WTC11 (cell line): ENCODE measurements around the gene C5orf63. TPM values are rescaled to one million over a fixed set of nuclear protein-coding genes. Genes with fewer than 3 reads are reported as not detected.
A peak's percentile ranks its signal among the peaks of the same experiment; 100 is the strongest.

Source experiments
- ATAC-seq: fragments of 200-7000 bp; cut with Tn5 transposase; 2 replicates; pipeline ENCODE4 v1.10.0; 2021; ENCODE audit warnings: mild to moderate bottlenecking, moderate library complexity
- CTCF ChIA-PET: fragments of 300-600 bp; sonication (Branson Sonifier 250); formaldehyde crosslinking; loops from one replicate; lab custom pipeline; 2021; ENCODE audit warnings: antibody characterized with exemption; lab: Charles Lee
- POLR2A ChIA-PET: fragments of 350-600 bp; sonication (Branson Sonifier 250); formaldehyde crosslinking; loops from one replicate; lab custom pipeline; 2021; ENCODE audit warnings: antibody characterized with exemption; lab: Charles Lee
- DNase-seq: peaks from one replicate; pipeline ENCODE4 v3.0.0; 2021; ENCODE audit warnings: low spot score
- H3K27ac Mint-ChIP-seq: 2 replicates; pipeline ENCODE4 v1.8.0; 2021; ENCODE audit warnings: mixed read lengths
- H3K27me3 Mint-ChIP-seq: 2 replicates; pipeline ENCODE4 v1.8.0; 2021; ENCODE audit warnings: low read depth, mild to moderate bottlenecking, moderate library complexity, mixed read lengths
- H3K36me3 Mint-ChIP-seq: 2 replicates; pipeline ENCODE4 v1.8.0; 2021; ENCODE audit warnings: mixed read lengths
- H3K4me1 Mint-ChIP-seq: 2 replicates; pipeline ENCODE4 v1.8.0; 2022; ENCODE audit warnings: mixed read lengths
- H3K4me3 Mint-ChIP-seq: 2 replicates; pipeline ENCODE4 v1.8.0; 2021; ENCODE audit warnings: mild to moderate bottlenecking, moderate library complexity, mixed read lengths
- H3K9me3 Mint-ChIP-seq: 2 replicates; pipeline ENCODE4 v1.8.0; 2021; ENCODE audit warnings: mixed read lengths
- AR ChIP-seq: fragments of 250-450 bp; sonication (Bioruptor Pico); IDR thresholded peaks from 2 replicates; pipeline ENCODE4 v1.9.0; 2021; ENCODE audit warnings: mild to moderate bottlenecking
- ATF3 ChIP-seq: sonication (generic); formaldehyde crosslinking; conservative IDR thresholded peaks from 2 replicates; pipeline ENCODE4 v1.8.1; 2022; ENCODE audit warnings: mild to moderate bottlenecking, missing genetic modification reagents
- E2F5 ChIP-seq: sonication (generic); formaldehyde crosslinking; IDR thresholded peaks from 2 replicates; pipeline ENCODE4 v1.8.1; 2022; ENCODE audit warnings: mild to moderate bottlenecking, moderate library complexity, missing genetic modification reagents
- ELF4 ChIP-seq: sonication (generic); formaldehyde crosslinking; IDR thresholded peaks from 2 replicates; pipeline ENCODE4 v1.8.1; 2022; ENCODE audit warnings: low read depth, mild to moderate bottlenecking, moderate library complexity, missing genetic modification reagents
- FOXJ3 ChIP-seq: sonication (generic); formaldehyde crosslinking; IDR thresholded peaks from 2 replicates; pipeline ENCODE4 v1.9.0; 2021; ENCODE audit warnings: missing genetic modification reagents, mild to moderate bottlenecking, borderline replicate concordance
- FOXK1 ChIP-seq: sonication (generic); formaldehyde crosslinking; IDR thresholded peaks from 2 replicates; pipeline ENCODE4 v1.8.0; 2022; ENCODE audit warnings: mild to moderate bottlenecking, moderate library complexity, missing genetic modification reagents
- IRF1 ChIP-seq: sonication (generic); formaldehyde crosslinking; IDR thresholded peaks from 2 replicates; pipeline ENCODE4 v1.8.0; 2023; ENCODE audit warnings: missing genetic modification reagents
- NFE2L1 ChIP-seq: sonication (generic); formaldehyde crosslinking; IDR thresholded peaks from 2 replicates; pipeline ENCODE4 v1.8.1; 2023; ENCODE audit warnings: missing genetic modification reagents
- NR1H2 ChIP-seq: sonication (generic); formaldehyde crosslinking; IDR thresholded peaks from 2 replicates; pipeline ENCODE4 v1.9.0; 2021; ENCODE audit warnings: mild to moderate bottlenecking, moderate library complexity, missing genetic modification reagents
- OVOL2 ChIP-seq: fragments of 250-450 bp; sonication (Bioruptor Pico); IDR thresholded peaks from 2 replicates; pipeline ENCODE4 v1.9.0; 2021; ENCODE audit warnings: mild to moderate bottlenecking, borderline replicate concordance
- SMAD4 ChIP-seq: sonication (generic); formaldehyde crosslinking; IDR thresholded peaks from 2 replicates; pipeline ENCODE4 v1.8.0; 2022; ENCODE audit warnings: mild to moderate bottlenecking, missing genetic modification reagents
- ZBTB21 ChIP-seq: sonication (generic); formaldehyde crosslinking; IDR thresholded peaks from 2 replicates; pipeline ENCODE4 v1.8.1; 2023; ENCODE audit warnings: mild to moderate bottlenecking, missing genetic modification reagents, borderline replicate concordance
- ZNF232 ChIP-seq: sonication (generic); formaldehyde crosslinking; IDR thresholded peaks from 2 replicates; pipeline ENCODE4 v1.8.0; 2022; ENCODE audit warnings: mild to moderate bottlenecking, missing genetic modification reagents
- ZNF263 ChIP-seq: sonication (generic); formaldehyde crosslinking; IDR thresholded peaks from 2 replicates; pipeline ENCODE4 v1.8.1; 2022; ENCODE audit warnings: low read depth, mild to moderate bottlenecking, moderate library complexity, missing genetic modification reagents
- ZNF423 ChIP-seq: fragments of 250-450 bp; sonication (Bioruptor Pico); IDR thresholded peaks from 2 replicates; pipeline ENCODE4 v2.1.2; 2022; ENCODE audit warnings: mild to moderate bottlenecking, moderate library complexity
- total RNA-seq: library from RNA; stranded (reverse); gene quantifications from 3 replicates; pipeline ENCODE4 v1.2.3, GENCODE V29; 2021
- TF ChIP-seq, protein P1 (sequence below): fragments of 250-450 bp; sonication (Bioruptor Pico); IDR thresholded peaks from 2 replicates; pipeline ENCODE4 v1.9.0; 2021; ENCODE audit warnings: mild to moderate bottlenecking
- TF ChIP-seq, protein P2 (sequence below): sonication (generic); formaldehyde crosslinking; IDR thresholded peaks from 2 replicates; pipeline ENCODE4 v1.8.1; 2023; ENCODE audit warnings: mild to moderate bottlenecking, missing genetic modification reagents
- TF ChIP-seq, protein P3 (sequence below): sonication (generic); formaldehyde crosslinking; IDR thresholded peaks from 2 replicates; pipeline ENCODE4 v1.8.1; 2022; ENCODE audit warnings: missing genetic modification reagents, borderline replicate concordance

C5orf63 gene
- total RNA-seq, 1 experiment from 2014 or later: 3.1 TPM

DNA sequence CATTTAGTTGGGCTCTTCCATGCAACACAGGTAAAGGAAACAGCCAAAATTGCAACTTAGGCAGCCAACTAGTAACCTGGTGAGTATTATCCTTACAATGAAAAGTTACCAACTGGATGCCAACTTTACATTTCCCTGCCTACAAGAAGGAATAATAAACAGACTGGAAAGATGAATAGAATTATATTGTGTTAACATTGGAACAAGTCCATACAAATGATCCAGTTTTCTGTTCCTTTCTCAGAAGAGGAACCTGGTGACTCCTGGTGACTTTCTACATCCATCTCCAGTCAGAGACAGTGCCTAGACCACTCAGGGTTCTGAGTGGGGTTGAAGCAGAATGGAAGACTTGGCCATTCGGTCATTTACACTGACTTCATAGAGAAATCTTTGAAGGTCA, 63.5 kb downstream of the C5orf63 start:
- Mint-ChIP-seq H3K36me3 (no peaks in the 10 kb centered on the region), H3K9me3 (no peaks in the 10 kb centered on the region)
- DNase-seq: no peak
- CTCF ChIA-PET: no interaction called here
- TF ChIP-seq ZNF232 (CRISPR knock-in tag) (no peak), ATF3 (no peak), ELF4 (CRISPR knock-in tag) (no peak), OVOL2 (no peak), ZNF423 (no peak), AR (CRISPR knock-in tag) (no peak), FOXJ3 (CRISPR knock-in tag) (no peak), IRF1 (CRISPR knock-in tag) (no peak), ZNF263 (CRISPR knock-in tag) (no peak), NFE2L1 (CRISPR knock-in tag) (no peak), ZBTB21 (no peak)
- TF ChIP-seq, protein P1, sequence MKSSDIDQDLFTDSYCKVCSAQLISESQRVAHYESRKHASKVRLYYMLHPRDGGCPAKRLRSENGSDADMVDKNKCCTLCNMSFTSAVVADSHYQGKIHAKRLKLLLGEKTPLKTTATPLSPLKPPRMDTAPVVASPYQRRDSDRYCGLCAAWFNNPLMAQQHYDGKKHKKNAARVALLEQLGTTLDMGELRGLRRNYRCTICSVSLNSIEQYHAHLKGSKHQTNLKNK: no peak
- TF ChIP-seq, protein P2, sequence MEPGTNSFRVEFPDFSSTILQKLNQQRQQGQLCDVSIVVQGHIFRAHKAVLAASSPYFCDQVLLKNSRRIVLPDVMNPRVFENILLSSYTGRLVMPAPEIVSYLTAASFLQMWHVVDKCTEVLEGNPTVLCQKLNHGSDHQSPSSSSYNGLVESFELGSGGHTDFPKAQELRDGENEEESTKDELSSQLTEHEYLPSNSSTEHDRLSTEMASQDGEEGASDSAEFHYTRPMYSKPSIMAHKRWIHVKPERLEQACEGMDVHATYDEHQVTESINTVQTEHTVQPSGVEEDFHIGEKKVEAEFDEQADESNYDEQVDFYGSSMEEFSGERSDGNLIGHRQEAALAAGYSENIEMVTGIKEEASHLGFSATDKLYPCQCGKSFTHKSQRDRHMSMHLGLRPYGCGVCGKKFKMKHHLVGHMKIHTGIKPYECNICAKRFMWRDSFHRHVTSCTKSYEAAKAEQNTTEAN (CRISPR knock-in tag): no peak
- TF ChIP-seq, protein P3, sequence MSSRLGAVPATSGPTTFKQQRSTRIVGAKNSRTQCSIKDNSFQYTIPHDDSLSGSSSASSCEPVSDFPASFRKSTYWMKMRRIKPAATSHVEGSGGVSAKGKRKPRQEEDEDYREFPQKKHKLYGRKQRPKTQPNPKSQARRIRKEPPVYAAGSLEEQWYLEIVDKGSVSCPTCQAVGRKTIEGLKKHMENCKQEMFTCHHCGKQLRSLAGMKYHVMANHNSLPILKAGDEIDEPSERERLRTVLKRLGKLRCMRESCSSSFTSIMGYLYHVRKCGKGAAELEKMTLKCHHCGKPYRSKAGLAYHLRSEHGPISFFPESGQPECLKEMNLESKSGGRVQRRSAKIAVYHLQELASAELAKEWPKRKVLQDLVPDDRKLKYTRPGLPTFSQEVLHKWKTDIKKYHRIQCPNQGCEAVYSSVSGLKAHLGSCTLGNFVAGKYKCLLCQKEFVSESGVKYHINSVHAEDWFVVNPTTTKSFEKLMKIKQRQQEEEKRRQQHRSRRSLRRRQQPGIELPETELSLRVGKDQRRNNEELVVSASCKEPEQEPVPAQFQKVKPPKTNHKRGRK (CRISPR knock-in tag): no peak
- TF ChIP-seq, all 79 proteins: peak for 0
- Mint-ChIP-seq H3K27ac (no peak overlapping the region), H3K4me1 (peaks cover 14% of the 10 kb centered on the region), H3K4me3 (no peak overlapping the region), H3K27me3 (no peaks in the 10 kb centered on the region)
- ATAC-seq: no peak
- POLR2A ChIA-PET: no interaction called here

DNA sequence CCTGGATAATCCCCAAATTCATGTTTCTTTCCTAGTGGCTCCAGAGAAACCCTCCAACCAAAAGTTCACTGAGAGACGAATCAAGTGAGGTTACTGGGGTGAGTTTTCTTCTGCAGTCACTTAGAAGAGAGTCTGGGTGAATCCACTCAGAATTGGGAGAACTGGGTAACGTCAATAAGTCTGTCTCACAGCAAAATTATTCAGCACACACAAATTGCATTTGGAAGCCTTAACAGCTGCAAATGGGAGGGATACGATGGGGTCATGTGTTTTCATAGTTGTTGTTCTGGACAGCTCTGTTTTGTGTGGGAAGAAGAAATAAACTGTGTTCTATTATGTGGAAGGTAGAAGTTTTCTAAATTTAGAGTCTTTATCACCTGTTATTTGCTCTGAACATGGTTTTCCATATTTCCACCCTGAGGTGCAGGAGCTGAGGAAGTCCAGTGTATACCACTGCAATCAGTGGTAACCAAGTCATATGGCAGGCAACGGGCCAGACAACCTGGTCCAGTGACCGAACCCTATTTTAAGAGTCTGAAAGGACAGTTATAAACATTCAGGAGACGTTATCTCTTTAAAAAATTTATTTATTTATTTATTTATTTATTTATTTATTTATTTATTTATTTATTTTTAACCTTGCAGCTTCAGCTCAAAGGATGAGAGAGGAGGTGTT, 64.9 kb downstream of the C5orf63 start:
- DNase-seq (no peak), ATAC-seq (no peak)
- ChIA-PET POLR2A (interaction anchor here (1.5 kb wide), 1 partner anchor 231 kb away, joined by 3 read pairs; no protein-coding TSS in a partner anchor), CTCF (no interaction called here)
- Mint-ChIP-seq H3K27me3 (no peaks in the 10 kb centered on the region), H3K9me3 (no peaks in the 10 kb centered on the region), H3K27ac (peak overlapping the region; percentile 43; the same call in 1 of the 2 replicates), H3K4me3 (no peak overlapping the region), H3K4me1 (peaks cover 14% of the 10 kb centered on the region), H3K36me3 (no peaks in the 10 kb centered on the region)
- TF ChIP-seq SMAD4 (CRISPR knock-in tag): no peak
- no peak for TF ChIP-seq FOXK1 (CRISPR knock-in tag)
- no peak for TF ChIP-seq NFE2L1 (CRISPR knock-in tag)
- no peak for TF ChIP-seq E2F5 (CRISPR knock-in tag)
- TF ChIP-seq NR1H2 (CRISPR knock-in tag): no peak
